ENCODE data around the gene ZMIZ1.

The ZMIZ1 gene

DNA sequence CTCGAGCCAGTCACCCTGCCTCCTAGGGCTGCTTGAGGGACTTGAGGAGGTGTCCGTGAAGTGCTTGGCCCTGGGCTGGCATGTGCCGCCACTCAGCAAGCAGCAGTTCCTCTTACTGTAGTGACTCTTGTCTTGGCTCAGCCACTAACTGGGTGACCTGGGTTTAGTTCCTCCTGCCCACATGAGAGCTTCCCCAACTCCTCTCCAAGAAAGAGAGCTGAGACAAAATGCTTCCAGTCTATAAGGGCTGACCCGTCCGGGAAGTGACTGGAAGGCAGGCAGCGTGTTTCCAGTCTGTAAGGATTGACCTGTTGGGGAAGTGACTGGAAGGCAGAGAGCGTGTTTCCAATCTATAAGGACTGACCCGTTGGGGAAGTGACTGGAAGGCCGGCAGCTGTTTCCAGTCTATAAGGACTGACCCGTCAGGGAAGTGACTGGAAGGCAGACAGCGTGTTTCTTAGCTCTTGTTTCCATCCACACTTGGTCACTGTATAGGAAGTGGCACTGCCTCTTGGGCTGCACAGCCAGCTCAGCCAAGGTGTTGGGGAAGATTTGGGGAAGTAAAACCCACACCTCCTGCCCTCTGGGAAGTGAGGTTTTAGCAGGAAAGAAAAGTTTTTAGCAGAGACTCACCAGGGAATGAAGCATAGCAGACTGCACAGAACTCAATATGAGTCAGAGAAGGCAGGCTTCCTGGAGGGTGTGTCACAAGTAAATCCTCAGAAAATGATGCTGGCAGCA is 225.2 kb downstream of the ZMIZ1 start:
- TF ChIP-seq, protein P1, sequence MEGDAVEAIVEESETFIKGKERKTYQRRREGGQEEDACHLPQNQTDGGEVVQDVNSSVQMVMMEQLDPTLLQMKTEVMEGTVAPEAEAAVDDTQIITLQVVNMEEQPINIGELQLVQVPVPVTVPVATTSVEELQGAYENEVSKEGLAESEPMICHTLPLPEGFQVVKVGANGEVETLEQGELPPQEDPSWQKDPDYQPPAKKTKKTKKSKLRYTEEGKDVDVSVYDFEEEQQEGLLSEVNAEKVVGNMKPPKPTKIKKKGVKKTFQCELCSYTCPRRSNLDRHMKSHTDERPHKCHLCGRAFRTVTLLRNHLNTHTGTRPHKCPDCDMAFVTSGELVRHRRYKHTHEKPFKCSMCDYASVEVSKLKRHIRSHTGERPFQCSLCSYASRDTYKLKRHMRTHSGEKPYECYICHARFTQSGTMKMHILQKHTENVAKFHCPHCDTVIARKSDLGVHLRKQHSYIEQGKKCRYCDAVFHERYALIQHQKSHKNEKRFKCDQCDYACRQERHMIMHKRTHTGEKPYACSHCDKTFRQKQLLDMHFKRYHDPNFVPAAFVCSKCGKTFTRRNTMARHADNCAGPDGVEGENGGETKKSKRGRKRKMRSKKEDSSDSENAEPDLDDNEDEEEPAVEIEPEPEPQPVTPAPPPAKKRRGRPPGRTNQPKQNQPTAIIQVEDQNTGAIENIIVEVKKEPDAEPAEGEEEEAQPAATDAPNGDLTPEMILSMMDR (conservative IDR thresholded peaks at IDR 0.05; ENCODE audit: control insufficient read depth, insufficient read depth, low read depth, low read length): no peak
- DNase-seq (ENCODE audit: low read depth): peak; percentile 67
- H3K4me3 ChIP-seq (ENCODE audit: control insufficient read depth, low read depth, low read length): no peak overlapping the region

DNA sequence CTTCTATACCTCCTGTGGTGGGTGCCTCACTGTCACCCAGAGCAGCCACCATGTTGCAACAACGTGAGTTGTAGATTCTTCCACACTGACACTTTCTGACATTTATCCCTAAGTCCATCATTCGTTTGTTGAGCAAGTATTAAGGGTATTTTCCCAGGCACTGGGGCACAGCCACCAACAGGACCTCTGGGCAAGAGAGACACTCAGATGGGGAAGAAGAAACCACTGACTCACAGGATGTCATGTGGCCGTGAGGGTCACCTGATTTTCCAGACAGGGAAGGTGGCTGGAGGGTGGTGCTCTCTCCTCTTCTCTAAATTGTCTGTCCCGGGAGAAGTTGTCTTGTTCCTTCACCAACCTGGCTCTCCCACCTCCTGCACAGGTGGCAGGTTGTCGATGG is 226.8 kb downstream of the ZMIZ1 start:
- TF ChIP-seq, protein P1 (conservative IDR thresholded peaks at IDR 0.05; ENCODE audit: control insufficient read depth, insufficient read depth, low read depth, low read length): no peak
- DNase-seq (ENCODE audit: low read depth): no peak
- H3K4me3 ChIP-seq (ENCODE audit: control insufficient read depth, low read depth, low read length): no peak overlapping the region

DNA sequence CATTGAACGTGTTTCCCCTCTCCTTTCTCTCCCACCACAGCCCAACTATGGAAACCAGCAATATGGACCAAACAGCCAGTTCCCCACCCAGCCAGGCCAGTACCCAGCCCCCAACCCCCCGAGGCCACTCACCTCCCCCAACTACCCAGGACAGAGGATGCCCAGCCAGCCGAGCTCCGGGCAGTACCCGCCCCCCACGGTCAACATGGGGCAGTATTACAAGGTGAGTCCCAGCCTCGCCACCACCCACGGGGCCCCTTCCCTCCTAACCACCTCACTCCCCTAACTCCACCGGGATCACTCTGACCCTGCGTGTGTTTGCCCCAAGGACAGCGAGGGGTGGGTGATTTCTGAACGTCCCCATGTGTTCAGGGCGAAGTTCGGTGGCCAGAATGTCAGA is 227.7 kb downstream of the ZMIZ1 start:
- no peak overlapping the region for H3K4me3 ChIP-seq (ENCODE audit: control insufficient read depth, low read depth, low read length)
- TF ChIP-seq, protein P1 (conservative IDR thresholded peaks at IDR 0.05; ENCODE audit: control insufficient read depth, insufficient read depth, low read depth, low read length): no peak
- DNase-seq (ENCODE audit: low read depth): no peak

DNA sequence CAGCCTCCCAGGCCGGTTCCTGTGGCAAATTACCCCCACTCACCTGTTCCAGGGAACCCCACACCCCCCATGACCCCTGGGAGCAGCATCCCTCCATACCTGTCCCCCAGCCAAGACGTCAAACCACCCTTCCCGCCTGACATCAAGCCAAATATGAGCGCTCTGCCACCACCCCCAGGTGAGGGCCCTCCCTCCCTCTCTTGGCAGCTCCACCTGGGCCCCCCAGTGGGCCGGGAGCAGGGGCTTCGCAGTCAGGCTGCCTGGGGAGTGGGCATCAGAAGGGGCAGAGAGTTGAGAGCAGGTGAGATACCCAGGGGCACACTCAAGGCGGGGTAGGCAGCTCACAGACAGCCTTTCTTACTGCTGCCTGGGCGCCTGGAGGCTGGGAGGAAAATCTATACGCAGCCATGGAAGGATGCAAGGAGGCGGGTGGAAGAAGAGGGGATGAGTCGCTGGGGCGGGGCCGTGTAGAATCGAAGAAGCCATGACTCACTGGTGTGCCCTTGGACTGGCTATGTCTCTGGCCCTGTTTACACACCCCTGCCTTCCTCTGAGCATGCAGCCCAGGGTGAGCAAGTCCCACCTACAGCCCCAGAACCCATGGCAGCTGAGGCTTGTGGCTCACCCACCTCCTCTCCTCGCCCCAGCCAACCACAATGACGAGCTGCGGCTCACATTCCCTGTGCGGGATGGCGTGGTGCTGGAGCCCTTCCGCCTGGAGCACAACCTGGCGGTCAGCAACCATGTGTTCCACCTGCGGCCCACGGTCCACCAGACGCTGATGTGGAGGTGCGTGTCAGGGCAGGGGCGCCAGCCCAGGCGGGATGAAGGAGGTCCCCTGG is 229.9 kb downstream of the ZMIZ1 start:
- DNase-seq (ENCODE audit: low read depth): peak; percentile 98

DNA sequence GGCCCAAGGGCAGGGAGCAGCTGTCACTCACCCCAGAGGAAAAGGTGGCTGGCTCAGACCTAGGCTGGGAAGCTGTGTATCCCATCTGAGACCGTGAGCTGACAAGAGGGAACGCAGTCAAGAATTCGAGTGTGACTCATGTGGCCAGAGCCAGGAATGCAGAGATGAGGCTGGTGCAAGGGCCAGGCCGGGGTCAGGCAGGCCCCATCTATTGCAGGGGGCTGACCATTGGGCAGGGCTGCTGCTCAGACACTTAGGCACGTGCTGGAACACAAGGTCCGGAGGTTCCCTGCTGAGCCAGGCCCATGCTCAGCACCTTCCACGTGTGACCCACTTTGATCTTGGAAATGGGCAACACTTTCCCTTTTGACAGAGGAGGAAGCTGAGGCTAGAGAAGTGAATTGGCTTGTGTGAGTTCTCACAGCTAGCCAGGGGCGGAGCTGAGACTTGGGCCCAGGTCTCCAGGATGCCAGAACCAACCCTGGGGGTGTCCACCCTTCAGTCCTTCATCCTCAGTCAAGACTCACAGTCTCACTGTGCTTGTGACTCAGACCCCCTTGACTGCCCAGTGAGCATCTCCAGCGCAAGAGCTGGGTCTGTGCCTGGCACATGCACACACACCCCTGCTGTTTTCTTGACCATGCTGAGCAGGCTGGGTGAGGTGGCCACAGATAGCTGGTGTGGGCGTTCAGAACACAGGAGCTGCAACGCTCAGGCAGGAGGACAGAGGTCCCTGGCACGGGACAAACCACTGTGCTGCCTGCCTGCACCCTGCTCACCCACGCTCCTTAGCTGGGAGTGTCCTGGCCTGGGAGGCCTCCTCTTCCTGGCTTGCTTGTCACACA is 230.9 kb downstream of the ZMIZ1 start:
- H3K4me3 ChIP-seq (ENCODE audit: control insufficient read depth, low read depth, low read length): no peak overlapping the region
- DNase-seq (ENCODE audit: low read depth): peak; percentile 93
- TF ChIP-seq, protein P1 (conservative IDR thresholded peaks at IDR 0.05; ENCODE audit: control insufficient read depth, insufficient read depth, low read depth, low read length): no peak

More for the DNA sequence above, 229.9 kb downstream of the ZMIZ1 start:
- no peak overlapping the region for H3K4me3 ChIP-seq (ENCODE audit: control insufficient read depth, low read depth, low read length)
- TF ChIP-seq, protein P1 (conservative IDR thresholded peaks at IDR 0.05; ENCODE audit: control insufficient read depth, insufficient read depth, low read depth, low read length): no peak

DNA sequence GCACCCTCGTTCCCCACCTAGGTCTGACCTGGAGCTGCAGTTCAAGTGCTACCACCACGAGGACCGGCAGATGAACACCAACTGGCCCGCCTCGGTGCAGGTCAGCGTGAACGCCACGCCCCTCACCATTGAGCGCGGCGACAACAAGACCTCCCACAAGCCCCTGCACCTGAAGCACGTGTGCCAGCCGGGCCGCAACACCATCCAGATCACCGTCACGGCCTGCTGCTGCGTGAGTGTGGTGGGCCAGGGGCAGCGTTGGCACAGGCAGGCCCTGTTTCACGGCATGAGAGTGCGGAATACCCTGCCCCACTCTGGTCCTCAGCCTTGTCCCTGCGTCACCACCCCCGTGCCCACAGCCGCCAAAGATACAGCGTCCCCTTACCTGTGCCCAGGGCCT is 231.9 kb downstream of the ZMIZ1 start:
- TF ChIP-seq, protein P1 (conservative IDR thresholded peaks at IDR 0.05; ENCODE audit: control insufficient read depth, insufficient read depth, low read depth, low read length): no peak

More for the DNA sequence above, 231.9 kb downstream of the ZMIZ1 start:
- DNase-seq (ENCODE audit: low read depth): no peak
- H3K4me3 ChIP-seq (ENCODE audit: control insufficient read depth, low read depth, low read length): no peak overlapping the region
